Cortex of kidney (tissue), 1 donor: ENCODE data around the gene EFCAB12.

ENCODE experiments used
- DNase-seq: peaks from one replicate; lab custom pipeline; 2025; lab: John Stamatoyannopoulos, UW

The EFCAB12 gene

GRCh38 chr3:129428376-129429079, at the start of gene EFCAB12:
EFCAB12 (minus strand) TSS chr3:129428636; CDS start chr3:129428488, 148 bp downstream.
- no peak for DNase-seq

- no peak for DNase-seq
Measured at GRCh38 chr3:129476586-129476985, 48.1 kb upstream of the EFCAB12 start.

- no peak for DNase-seq
Measured at GRCh38 chr3:129475863-129476262, 47.4 kb upstream of the EFCAB12 start.

- DNase-seq = no peak
Measured at GRCh38 chr3:129474984-129475804, 46.8 kb upstream of the EFCAB12 start.

- DNase-seq = no peak
Measured at GRCh38 chr3:129473769-129474152, 45.3 kb upstream of the EFCAB12 start.

- DNase-seq = no peak
Measured at GRCh38 chr3:129473067-129473768, 44.8 kb upstream of the EFCAB12 start.

- DNase-seq = no peak
Measured at GRCh38 chr3:129470861-129471260, 42.4 kb upstream of the EFCAB12 start.

- DNase-seq = no peak
Measured at GRCh38 chr3:129469026-129469425, 40.6 kb upstream of the EFCAB12 start.

GRCh38 chr3:129467932-129468331, 39.5 kb upstream of the EFCAB12 start:
- no peak for DNase-seq

GRCh38 chr3:129463716-129464115, 35.3 kb upstream of the EFCAB12 start:
- no peak for DNase-seq

- DNase-seq = no peak
Measured at GRCh38 chr3:129463094-129463493, 34.7 kb upstream of the EFCAB12 start.

GRCh38 chr3:129462361-129462968, 34.0 kb upstream of the EFCAB12 start:
- DNase-seq = no peak

GRCh38 chr3:129461461-129462146, 33.2 kb upstream of the EFCAB12 start:
- DNase-seq = no peak

- no peak for DNase-seq
Measured at GRCh38 chr3:129461022-129461421, 32.6 kb upstream of the EFCAB12 start.

- DNase-seq = no peak
Measured at GRCh38 chr3:129460572-129460971, 32.1 kb upstream of the EFCAB12 start.

GRCh38 chr3:129460155-129460554, 31.7 kb upstream of the EFCAB12 start:
- DNase-seq = no peak

- DNase-seq = no peak
Measured at GRCh38 chr3:129453732-129454131, 25.3 kb upstream of the EFCAB12 start.

- no peak for DNase-seq
Measured at GRCh38 chr3:129449279-129450115, 21.1 kb upstream of the EFCAB12 start.

GRCh38 chr3:129448186-129448895, 19.9 kb upstream of the EFCAB12 start:
- DNase-seq = no peak

- DNase-seq = no peak
Measured at GRCh38 chr3:129446926-129447325, 18.5 kb upstream of the EFCAB12 start.
